HepG2 (cell line): ENCODE data around the gene NRN1L. TPM values are rescaled to one million over a fixed set of nuclear protein-coding genes. Genes with fewer than 3 reads are reported as not detected.

ENCODE experiments used
- ARID2 ChIP-seq: sonication (generic); formaldehyde crosslinking; IDR thresholded peaks from 2 replicates; pipeline ENCODE4 v1.8.1; 2022; ENCODE audit warnings: mild to moderate bottlenecking, missing genetic modification reagents, borderline replicate concordance
- ARNT2 ChIP-seq: sonication (generic); formaldehyde crosslinking; IDR thresholded peaks from 2 replicates; pipeline ENCODE4 v1.8.0; 2022; ENCODE audit warnings: mild to moderate bottlenecking, low read depth, missing genetic modification reagents, moderate library complexity
- ATF4 ChIP-seq, 2 experiments: fragments of 450-650 bp in 1 of 2; sonication (generic) in 1 of 2; formaldehyde crosslinking; IDR thresholded peaks; 2 replicates each; pipeline versions ENCODE4 v1.5.0 to v1.8.0; 2020 to 2022; ENCODE audit warnings: mild to moderate bottlenecking in 1 of 2, missing genetic modification reagents in 1 of 2
- CHCHD3 ChIP-seq: sonication (generic); formaldehyde crosslinking; IDR thresholded peaks from 2 replicates; pipeline ENCODE4 v1.8.0; 2022; ENCODE audit warnings: mild to moderate bottlenecking, missing genetic modification reagents, moderate library complexity
- ETV5 ChIP-seq: IDR thresholded peaks from 2 replicates; pipeline ENCODE4 v1.6.1; 2018; ENCODE audit warnings: missing biosample characterization, missing genetic modification reagents, inconsistent platforms, borderline replicate concordance
- KAT7 ChIP-seq: IDR thresholded peaks from 2 replicates; pipeline ENCODE4 v1.6.1; 2018; ENCODE audit warnings: borderline replicate concordance, missing compliant biosample characterization
- NRL ChIP-seq: sonication (generic); formaldehyde crosslinking; IDR thresholded peaks from 2 replicates; pipeline ENCODE4 v1.5.0; 2020; ENCODE audit warnings: missing genetic modification reagents, mild to moderate bottlenecking, moderate library complexity, borderline replicate concordance
- RAD51 ChIP-seq: fragments of 450-650 bp; IDR thresholded peaks from 2 replicates; pipeline ENCODE4 v1.6.1; 2016; ENCODE audit warnings: borderline replicate concordance
- RBM22 ChIP-seq: fragments of 200-400 bp; formaldehyde crosslinking; optimal IDR thresholded peaks from 2 replicates; pipeline ENCODE3; 2017; ENCODE audit warnings: mild to moderate bottlenecking, low read length, moderate library complexity
- TEAD2 ChIP-seq: sonication (generic); formaldehyde crosslinking; IDR thresholded peaks from 2 replicates; pipeline ENCODE4 v1.9.0; 2021; ENCODE audit warnings: missing genetic modification reagents
- ZNF276 ChIP-seq: sonication (generic); formaldehyde crosslinking; IDR thresholded peaks from 2 replicates; pipeline ENCODE4 v1.4.0; 2020; ENCODE audit warnings: mild to moderate bottlenecking, low read depth, missing genetic modification reagents
- ZNF280B ChIP-seq: sonication (generic); formaldehyde crosslinking; IDR thresholded peaks from 2 replicates; pipeline ENCODE4 v1.5.0; 2020; ENCODE audit warnings: missing genetic modification reagents, mild to moderate bottlenecking, borderline replicate concordance
- ZNF326 ChIP-seq: sonication (generic); formaldehyde crosslinking; IDR thresholded peaks from 2 replicates; pipeline ENCODE4 v1.4.0; 2020; ENCODE audit warnings: missing genetic modification reagents, borderline replicate concordance
- ZNF350 ChIP-seq: sonication (generic); formaldehyde crosslinking; IDR thresholded peaks from 2 replicates; pipeline ENCODE4 v1.4.0; 2020; ENCODE audit warnings: mild to moderate bottlenecking, low read depth, missing genetic modification reagents, borderline replicate concordance
- ZNF367 ChIP-seq: sonication (generic); formaldehyde crosslinking; IDR thresholded peaks from 2 replicates; pipeline ENCODE4 v1.4.0; 2020; ENCODE audit warnings: missing genetic modification reagents, borderline replicate concordance
- ZNF501 ChIP-seq: sonication (generic); formaldehyde crosslinking; IDR thresholded peaks from 2 replicates; pipeline ENCODE4 v1.5.1; 2020; ENCODE audit warnings: mild to moderate bottlenecking, moderate library complexity, missing genetic modification reagents
- ZNF512B ChIP-seq: sonication (generic); formaldehyde crosslinking; IDR thresholded peaks from 2 replicates; pipeline ENCODE4 v1.5.1; 2020; ENCODE audit warnings: missing genetic modification reagents, mild to moderate bottlenecking, borderline replicate concordance
- ZNF75D ChIP-seq: sonication (generic); formaldehyde crosslinking; IDR thresholded peaks from 2 replicates; pipeline ENCODE4 v1.8.1; 2023; ENCODE audit warnings: missing genetic modification reagents, mild to moderate bottlenecking, borderline replicate concordance
- polyA plus RNA-seq, 8 experiments: library from polyadenylated mRNA; depleted of rRNA in 3 of 8; stranded (reverse) in 7 of 8; unstranded in 1 of 8; fragments of >200 nt; fragmentation: Illumina TruSeq in 4 of 8; extraction: Trizol in 4 of 8; gene quantifications; 2 replicates each; pipeline versions ENCODE4 v1.2.1 to v1.2.3, GENCODE V29; 2011 to 2016; ENCODE audit warnings: low read depth in 4 of 8, missing spikeins in 1 of 8, mixed read lengths in 1 of 8; ENCODE audit not compliant: insufficient read depth in 1 of 8
- total RNA-seq, 5 experiments: library from RNA; depleted of rRNA; stranded (reverse); fragments of >200 nt; fragmentation: Illumina TruSeq; extraction: Trizol; gene quantifications; 2 replicates each; pipeline ENCODE4 v1.2.3, GENCODE V29; 2016; ENCODE audit warnings: low read depth in 1 of 5
- TF ChIP-seq, protein P1 (sequence below): sonication (generic); IDR thresholded peaks from 2 replicates; pipeline ENCODE4 v1.6.1; 2016; ENCODE audit warnings: low read depth, borderline replicate concordance

NRN1L gene
- total and polyA plus RNA-seq, 2 of the 13 experiments (the other 11 are each of a cell fraction or from before 2014, with no cell fraction given) = 0.53 to 1.2 TPM

DNA sequence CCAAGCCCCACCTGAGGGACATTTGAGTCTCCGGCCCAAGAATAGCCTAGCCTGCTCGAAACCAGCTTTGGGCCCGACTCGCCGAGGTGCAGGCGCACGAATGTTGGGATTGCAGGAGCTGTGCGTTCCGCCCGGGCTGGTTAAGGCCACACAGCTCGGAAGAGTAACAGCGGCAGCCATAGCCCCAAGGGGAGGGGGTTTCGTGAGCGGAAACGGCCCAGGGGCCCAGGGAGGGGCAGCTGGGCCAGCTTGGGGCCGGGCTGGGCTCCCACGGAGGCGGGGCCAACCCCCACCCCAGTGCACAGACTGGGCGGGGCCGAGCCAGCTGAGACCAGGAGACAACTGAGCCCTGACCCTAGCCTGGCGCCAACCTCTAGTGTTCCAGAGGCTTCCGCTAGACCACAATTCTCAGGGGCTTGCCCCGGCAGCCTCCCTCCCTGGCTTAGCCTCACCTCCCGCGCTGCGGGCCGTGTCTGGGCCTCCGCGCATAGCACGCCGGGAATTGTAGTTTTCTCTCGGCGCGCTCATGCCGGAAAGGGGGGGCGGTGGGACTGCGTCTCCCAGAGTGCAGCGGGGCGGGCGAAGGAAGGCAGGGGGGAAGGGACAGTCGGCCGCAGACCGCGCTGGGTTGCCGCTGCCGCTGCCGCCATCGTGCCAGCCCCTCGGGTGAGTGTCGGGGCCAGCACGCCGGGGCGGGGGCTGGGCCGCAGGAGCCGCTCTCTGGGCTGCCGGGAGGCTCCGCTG is 38.2 kb upstream of the NRN1L start, which contains the start of gene NUTF2 (continued):
- TF ChIP-seq CHCHD3 (no peak), RAD51 (no peak), ARID2 (CRISPR knock-in tag) (no peak), ZNF276 (CRISPR knock-in tag) (peak; percentile 57; the same call in 1 of the 2 replicates), ZNF280B (CRISPR knock-in tag) (no peak; the same call in 1 of the 2 replicates), RBM22 (peak; percentile 48), ETV5 (CRISPR knock-in tag) (peak; percentile 93), ARNT2 (peak; percentile 84), TEAD2 (no peak), ZNF501 (CRISPR knock-in tag) (peak; percentile 91), ZNF367 (CRISPR knock-in tag) (0 out of 2 replicates have a peak, but pooled peaks have one; percentile 69), KAT7 (CRISPR knock-in tag) (peak; percentile 86; the same call in 1 of the 2 replicates), NRL (peak; percentile 61), ZNF350 (CRISPR knock-in tag) (peak; percentile 99), ZNF512B (CRISPR knock-in tag) (no peak), ZNF326 (CRISPR knock-in tag) (no peak), ATF4 (CRISPR knock-in tag; IDR thresholded peaks at IDR 0.05) (no peak), ZNF75D (CRISPR knock-in tag) (no peak)
- TF ChIP-seq, protein P1, sequence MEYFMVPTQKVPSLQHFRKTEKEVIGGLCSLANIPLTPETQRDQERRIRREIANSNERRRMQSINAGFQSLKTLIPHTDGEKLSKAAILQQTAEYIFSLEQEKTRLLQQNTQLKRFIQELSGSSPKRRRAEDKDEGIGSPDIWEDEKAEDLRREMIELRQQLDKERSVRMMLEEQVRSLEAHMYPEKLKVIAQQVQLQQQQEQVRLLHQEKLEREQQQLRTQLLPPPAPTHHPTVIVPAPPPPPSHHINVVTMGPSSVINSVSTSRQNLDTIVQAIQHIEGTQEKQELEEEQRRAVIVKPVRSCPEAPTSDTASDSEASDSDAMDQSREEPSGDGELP = peak; percentile 99
